Left hindlimb (tissue), 1 donor: ENCODE measurements around the gene HENMT1.
"Not testable (repeated sequence)": the region's sequence is repeated elsewhere in the genome, so short reads cannot be mapped to it uniquely, and the experiment has no call there.

Experiments used
- DNase-seq: peaks from one replicate; pipeline ENCODE4 v3.0.0-alpha.2; 2018

The HENMT1 gene

GRCh38 chr1:108670131-108670773, 9.4 kb upstream of the HENMT1 start:
- no peak for DNase-seq

GRCh38 chr1:108669679-108670078, 8.8 kb upstream of the HENMT1 start:
- DNase-seq, result no peak

- DNase-seq, result no peak
These were observed 7.9 kb upstream of the HENMT1 start for GRCh38 chr1:108668777-108669176.

GRCh38 chr1:108667422-108667821, 6.5 kb upstream of the HENMT1 start:
- not testable (repeated sequence) for DNase-seq

- DNase-seq, result no peak
These were observed 4.9 kb upstream of the HENMT1 start for GRCh38 chr1:108665771-108666170.

- DNase-seq, result no peak
These were observed 4.2 kb upstream of the HENMT1 start for GRCh38 chr1:108665067-108665466.

- no peak for DNase-seq
These were observed 3.6 kb upstream of the HENMT1 start for GRCh38 chr1:108664481-108664880.

- no peak for DNase-seq
These were observed 2.2 kb upstream of the HENMT1 start for GRCh38 chr1:108663074-108663473.

- no peak for DNase-seq
These were observed 3.4 kb downstream of the HENMT1 start for GRCh38 chr1:108657356-108658080.

GRCh38 chr1:108653431-108654105, 7.3 kb downstream of the HENMT1 start:
- DNase-seq, result no peak

- DNase-seq, result peak; percentile 47
These were observed 14.1 kb downstream of the HENMT1 start for GRCh38 chr1:108646648-108647269.

- no peak for DNase-seq
These were observed 14.6 kb downstream of the HENMT1 start for GRCh38 chr1:108646265-108646647.

- no peak for DNase-seq
These were observed 15.2 kb downstream of the HENMT1 start for GRCh38 chr1:108645564-108646184.

GRCh38 chr1:108644984-108645383, 15.9 kb downstream of the HENMT1 start:
- no peak for DNase-seq

- DNase-seq, result no peak
These were observed 17.2 kb downstream of the HENMT1 start for GRCh38 chr1:108643492-108644335.

GRCh38 chr1:108640863-108641262, 20.0 kb downstream of the HENMT1 start:
- DNase-seq, result not testable (repeated sequence)

- DNase-seq, result no peak
These were observed 20.9 kb downstream of the HENMT1 start for GRCh38 chr1:108639899-108640560.

GRCh38 chr1:108636876-108637275, 24.0 kb downstream of the HENMT1 start:
- DNase-seq, result no peak

- no peak for DNase-seq
These were observed 26.4 kb downstream of the HENMT1 start for GRCh38 chr1:108634521-108634920.

- no peak for DNase-seq
These were observed 32.2 kb downstream of the HENMT1 start for GRCh38 chr1:108628665-108629064.

GRCh38 chr1:108627951-108628350, 32.9 kb downstream of the HENMT1 start:
- no peak for DNase-seq

GRCh38 chr1:108627256-108627655, 33.6 kb downstream of the HENMT1 start:
- DNase-seq, result no peak
